Measurements from ENCODE around the gene GJD4.

DNA sequence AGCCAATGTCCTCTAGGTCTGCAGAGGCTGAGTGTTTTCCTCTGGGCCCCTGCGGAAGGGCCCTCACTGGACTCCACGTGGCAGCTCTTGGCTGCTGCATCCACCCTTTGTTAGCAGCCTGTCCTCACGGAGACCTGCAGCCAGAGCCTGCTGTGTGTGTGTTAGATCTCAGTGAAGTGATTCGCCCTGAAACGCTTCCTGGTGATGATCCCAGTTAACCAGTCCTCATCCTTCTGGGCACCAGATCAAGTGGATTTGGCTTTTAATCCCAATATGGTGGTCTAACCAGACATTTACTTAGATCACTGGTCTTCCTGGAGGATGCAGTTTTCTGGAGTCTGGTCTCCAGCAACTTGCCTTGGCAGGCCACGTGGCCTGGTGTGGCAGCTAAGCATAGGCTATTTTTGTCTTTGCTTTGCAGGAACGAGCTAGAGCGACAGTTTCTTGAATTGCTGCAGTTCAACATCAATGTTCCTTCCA, 39.5 kb upstream of the GJD4 start:
- TF ChIP-seq CTCF (IDR thresholded peaks at IDR 0.05; ENCODE audit: low read depth, low read length) (no peak), POLR2A (IDR thresholded peaks at IDR 0.05; ENCODE audit: extremely low read depth, insufficient read length) (no peak), MYC (IDR thresholded peaks at IDR 0.05; ENCODE audit: low read depth, low read length) (no peak)
- TF ChIP-seq, protein P1, sequence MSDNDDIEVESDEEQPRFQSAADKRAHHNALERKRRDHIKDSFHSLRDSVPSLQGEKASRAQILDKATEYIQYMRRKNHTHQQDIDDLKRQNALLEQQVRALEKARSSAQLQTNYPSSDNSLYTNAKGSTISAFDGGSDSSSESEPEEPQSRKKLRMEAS (IDR thresholded peaks at IDR 0.05; ENCODE audit: low read depth, low read length) = no peak
